Common myeloid progenitor, CD34-positive (primary cell): ENCODE data around the gene DOP1B.

Experiments
- CTCF ChIA-PET: fragments of 350-600 bp; sonication (Branson Sonifier 250); formaldehyde crosslinking; loops from one replicate; lab custom pipeline; 2021; ENCODE audit warnings: antibody characterized with exemption; lab: Charles Lee
- POLR2A ChIA-PET: fragments of 350-600 bp; sonication (Branson Sonifier 250); formaldehyde crosslinking; loops from one replicate; lab custom pipeline; 2021; ENCODE audit warnings: antibody characterized with exemption; lab: Charles Lee
- DNase-seq, 3 donors: peaks; one replicate each; pipeline versions ENCODE4 v3.0.0 to v3.0.0-alpha.2; 2013
- H3K27ac ChIP-seq, 2 experiments: 1 replicate in 1 of 2; 2 replicates in 1 of 2; pipeline ENCODE4 v1.7.0; 2013; ENCODE audit warnings: inconsistent platforms in 2 of 2, low read length in 2 of 2, mild to moderate bottlenecking in 2 of 2, low read depth in 1 of 2, moderate library complexity in 1 of 2; ENCODE audit not compliant: severe bottlenecking in 2 of 2, insufficient read depth in 1 of 2, poor library complexity in 1 of 2
- H3K27me3 ChIP-seq, 5 experiments: replicated peaks in 2 of 5; 1 replicate in 3 of 5; 2 replicates in 2 of 5; pipeline versions ENCODE4 v1.6.1 to v1.7.0; 2013; ENCODE audit warnings: low read length in 4 of 5, mild to moderate bottlenecking in 2 of 5, moderate library complexity in 2 of 5, inconsistent platforms in 1 of 5; ENCODE audit not compliant: insufficient read depth in 5 of 5, control insufficient read depth in 4 of 5
- H3K36me3 ChIP-seq, 4 experiments: 1 replicate in 2 of 4; 2 replicates in 2 of 4; pipeline versions ENCODE4 v1.6.1 to v1.7.0; 2013; ENCODE audit warnings: low read length in 3 of 4, control low read depth in 1 of 4, mild to moderate bottlenecking in 1 of 4; ENCODE audit not compliant: control insufficient read depth in 4 of 4, insufficient read depth in 4 of 4
- H3K4me1 ChIP-seq, 4 experiments: 1 replicate in 3 of 4; 2 replicates in 1 of 4; pipeline versions ENCODE4 v1.6.1 to v1.7.1; 2013; ENCODE audit warnings: low read length in 3 of 4, mild to moderate bottlenecking in 3 of 4, control low read depth in 1 of 4, inconsistent platforms in 1 of 4, moderate library complexity in 1 of 4; ENCODE audit not compliant: control insufficient read depth in 4 of 4, insufficient read depth in 4 of 4; ENCODE audit errors: control extremely low read depth in 1 of 4
- H3K4me3 ChIP-seq, 7 experiments: 1 replicate in 4 of 7; 2 replicates in 3 of 7; pipeline versions ENCODE4 v1.5.1 to v1.7.0; 2013; ENCODE audit warnings: mild to moderate bottlenecking in 7 of 7, low read length in 6 of 7, moderate library complexity in 6 of 7, inconsistent platforms in 2 of 7, low read depth in 2 of 7, control low read depth in 1 of 7; ENCODE audit not compliant: insufficient read depth in 4 of 7, control insufficient read depth in 1 of 7; ENCODE audit errors: extremely low read depth in 1 of 7
- H3K9me3 ChIP-seq, 5 experiments: 1 replicate in 4 of 5; 2 replicates in 1 of 5; pipeline versions ENCODE4 v1.6.1 to v1.7.1; 2013; ENCODE audit warnings: low read length in 4 of 5, mild to moderate bottlenecking in 2 of 5, inconsistent platforms in 1 of 5, low read depth in 1 of 5, moderate library complexity in 1 of 5; ENCODE audit not compliant: control insufficient read depth in 4 of 5, insufficient read depth in 2 of 5; ENCODE audit errors: control extremely low read depth in 1 of 5
- WGBS: methylation state at CpG from one replicate; pipeline ENCODE4 v1.1.5; 2013; ENCODE audit not compliant: insufficient coverage; 5-methylcytosine and 5-hydroxymethylcytosine counted together

The DOP1B gene

DNA sequence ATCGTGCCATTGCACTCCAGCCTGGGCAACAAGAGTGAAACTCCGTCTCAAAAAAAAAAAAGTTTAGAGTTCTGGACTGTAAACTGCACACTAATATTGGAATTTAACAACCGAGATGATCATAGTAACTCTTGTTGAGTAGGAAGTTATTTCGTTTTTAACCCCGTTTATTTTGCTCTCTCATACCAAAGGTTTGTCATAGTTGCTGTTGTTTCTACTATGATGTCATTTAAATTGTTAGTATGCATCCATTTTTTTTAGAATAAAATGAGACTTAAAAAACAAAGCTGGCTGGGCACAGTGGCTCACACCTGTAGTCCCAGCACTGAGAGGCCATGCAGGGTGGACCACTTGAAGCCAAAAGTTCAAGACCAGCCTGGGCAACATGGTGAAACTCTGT is 49.3 kb downstream of the DOP1B start:
- Histone ChIP-seq H3K4me1 (peaks cover 0 to 5% (median 1%) of the 10 kb centered on the region in 4 experiments), H3K9me3 (no peaks in the 10 kb centered on the region), H3K27ac (no peak overlapping the region), H3K27me3 (no peaks in the 10 kb centered on the region), H3K4me3 (no peak overlapping the region), H3K36me3 (peaks cover 0 to 13% (median 2%) of the 10 kb centered on the region in 4 experiments)
- CTCF ChIA-PET, result interaction anchor here (0.9 to 2.5 kb wide), 5 partner anchors 27 to 67 kb away, joined by 3 to 6 read pairs (median 4); no protein-coding TSS in a partner anchor
- no peak for DNase-seq
- POLR2A ChIA-PET, result interaction anchor here (0.6 kb wide), 1 partner anchor 78 kb away, joined by 3 read pairs; no protein-coding TSS in a partner anchor
- 100% methylated on average over 4 of the region's 5 CpGs for WGBS
